Endodermal cell (in vitro differentiated cells): ENCODE results near the gene SLC30A1. TPM values are rescaled to one million over a fixed set of nuclear protein-coding genes. Genes with fewer than 3 reads are reported as not detected.

Experiments used
- DNase-seq: peaks from one replicate; pipeline ENCODE4 v3.0.0-alpha.2; 2017
- H3K27ac ChIP-seq: 2 replicates; pipeline ENCODE4 v1.5.1; 2013; ENCODE audit warnings: mild to moderate bottlenecking, low read depth, low read length, moderate library complexity
- H3K27me3 ChIP-seq: 2 replicates; pipeline ENCODE4 v1.6.1; 2013; ENCODE audit warnings: mild to moderate bottlenecking, low read length, moderate library complexity; ENCODE audit not compliant: insufficient read depth, control insufficient read depth, poor library complexity, severe bottlenecking
- H3K36me3 ChIP-seq: 2 replicates; pipeline ENCODE4 v1.7.0; 2013; ENCODE audit warnings: mild to moderate bottlenecking, low read length, moderate library complexity; ENCODE audit not compliant: control insufficient read depth, insufficient read depth
- H3K4me1 ChIP-seq: one replicate; pipeline ENCODE4 v1.7.0; 2013; ENCODE audit warnings: low read length; ENCODE audit not compliant: control insufficient read depth, insufficient read depth
- H3K4me3 ChIP-seq: 2 replicates; pipeline ENCODE4 v1.5.1; 2013; ENCODE audit warnings: mild to moderate bottlenecking, low read length, moderate library complexity
- H3K9ac ChIP-seq: 2 replicates; pipeline ENCODE4 v1.6.1; 2013; ENCODE audit warnings: mild to moderate bottlenecking, low read length, moderate library complexity; ENCODE audit not compliant: poor library complexity, severe bottlenecking; ENCODE audit errors: extremely low read depth
- H3K9me3 ChIP-seq: 2 replicates; pipeline ENCODE4 v1.6.1; 2013; ENCODE audit warnings: mild to moderate bottlenecking, low read length, moderate library complexity; ENCODE audit not compliant: control insufficient read depth
- H3K27ac Mint-ChIP-seq: 2 replicates; pipeline ENCODE4 v1.8.0; 2020; ENCODE audit warnings: mixed read lengths
- H3K27me3 Mint-ChIP-seq: 2 replicates; pipeline ENCODE4 v1.8.0; 2021; ENCODE audit warnings: mild to moderate bottlenecking, mixed read lengths; ENCODE audit not compliant: insufficient read depth
- H3K36me3 Mint-ChIP-seq: 2 replicates; pipeline ENCODE4 v1.8.0; 2020; ENCODE audit warnings: low read depth, mixed read lengths
- H3K4me1 Mint-ChIP-seq: 2 replicates; pipeline ENCODE4 v1.8.0; 2020; ENCODE audit warnings: mixed read lengths
- H3K4me3 Mint-ChIP-seq: 2 replicates; pipeline ENCODE4 v1.8.0; 2020; ENCODE audit warnings: mild to moderate bottlenecking, moderate library complexity, mixed read lengths
- H3K9me3 Mint-ChIP-seq: 2 replicates; pipeline ENCODE4 v1.8.0; 2020; ENCODE audit warnings: mild to moderate bottlenecking, mixed read lengths
- WGBS, 2 experiments: methylation state at CpG; one replicate each; pipeline versions ENCODE4 v1.1.5 to v1.1.7; 2013; ENCODE audit warnings: missing lambda C conversion rate in 2 of 2, mixed read lengths in 1 of 2; ENCODE audit not compliant: insufficient coverage in 1 of 2, insufficient read length in 1 of 2; 5-methylcytosine and 5-hydroxymethylcytosine counted together
- total RNA-seq, 2 donors: library from RNA; stranded (reverse); fragmentation: NEBNext Ultra II Directional in 1 of 2; extraction: Animal tissue kit (Norgen Biotek cat#: 25700) in 1 of 2; gene quantifications; 2 replicates in 1 of 2; 3 replicates in 1 of 2; pipeline ENCODE4 v1.2.1, GENCODE V29; 2021
- TF ChIP-seq, protein P1 (sequence below): fragments of 200-600 bp; sonication (generic); conservative IDR thresholded peaks from 2 replicates; pipeline ENCODE4 v1.5.0; 2021; ENCODE audit warnings: antibody characterized with exemption, mild to moderate bottlenecking

Gene SLC30A1
- total RNA-seq, 2 donors from 2014 or later = 9.0 to 14.0 TPM

DNA sequence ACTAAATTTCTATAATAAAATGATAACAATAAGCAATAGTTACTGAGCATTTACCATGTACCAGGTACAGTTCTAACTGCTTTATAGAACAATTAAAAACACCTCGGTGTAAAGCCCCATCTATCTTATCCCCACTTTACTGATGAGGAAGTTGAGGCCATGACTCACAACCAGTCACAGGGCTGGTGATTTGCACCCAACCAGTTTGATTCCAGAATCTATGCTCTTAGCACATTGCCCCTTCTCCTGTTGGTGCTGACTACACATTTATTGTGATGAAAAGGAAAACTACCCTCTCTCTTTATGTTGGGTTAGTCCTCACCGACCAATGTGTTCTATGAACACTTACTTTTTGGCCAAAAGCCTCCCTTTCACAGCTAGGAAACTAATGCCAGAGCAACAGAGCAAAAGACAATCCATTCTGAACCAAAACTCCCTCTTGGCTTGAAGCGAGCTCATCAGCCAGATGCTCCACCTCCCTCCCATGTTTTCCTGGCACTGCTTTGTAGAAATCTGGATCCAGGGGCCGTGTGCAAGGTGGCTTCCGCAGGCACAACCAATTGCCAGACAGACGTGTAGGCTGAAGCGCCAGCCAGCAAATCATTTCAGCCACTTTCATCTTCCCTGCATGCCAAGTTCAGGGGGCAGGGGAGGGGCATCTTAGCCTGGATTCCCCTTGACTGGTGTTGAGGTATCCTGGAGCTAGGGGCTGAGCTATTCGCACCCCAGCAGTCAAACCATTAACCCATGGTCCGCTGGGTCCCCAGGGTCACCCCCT, 32.0 kb upstream of the SLC30A1 start:
- no peak overlapping the region for H3K27ac ChIP-seq
- DNase-seq = no peak
- H3K4me1 Mint-ChIP-seq = peaks cover 3% of the 10 kb centered on the region
- H3K4me3 ChIP-seq = no peak overlapping the region
- no peak overlapping the region for H3K4me3 Mint-ChIP-seq
- peaks cover 6% of the 10 kb centered on the region for H3K27me3 ChIP-seq
- H3K9me3 Mint-ChIP-seq = no peaks in the 10 kb centered on the region
- no peaks in the 10 kb centered on the region for H3K36me3 Mint-ChIP-seq
- no peak overlapping the region for H3K27ac Mint-ChIP-seq
- H3K36me3 ChIP-seq = no peaks in the 10 kb centered on the region
- H3K27me3 Mint-ChIP-seq = peaks cover 10% of the 10 kb centered on the region
- H3K9ac ChIP-seq = no peak overlapping the region
- WGBS, 2 experiments = 90 to 92% methylated on average over 2 to 8 of the region's 9 CpGs
- TF ChIP-seq, protein P1, sequence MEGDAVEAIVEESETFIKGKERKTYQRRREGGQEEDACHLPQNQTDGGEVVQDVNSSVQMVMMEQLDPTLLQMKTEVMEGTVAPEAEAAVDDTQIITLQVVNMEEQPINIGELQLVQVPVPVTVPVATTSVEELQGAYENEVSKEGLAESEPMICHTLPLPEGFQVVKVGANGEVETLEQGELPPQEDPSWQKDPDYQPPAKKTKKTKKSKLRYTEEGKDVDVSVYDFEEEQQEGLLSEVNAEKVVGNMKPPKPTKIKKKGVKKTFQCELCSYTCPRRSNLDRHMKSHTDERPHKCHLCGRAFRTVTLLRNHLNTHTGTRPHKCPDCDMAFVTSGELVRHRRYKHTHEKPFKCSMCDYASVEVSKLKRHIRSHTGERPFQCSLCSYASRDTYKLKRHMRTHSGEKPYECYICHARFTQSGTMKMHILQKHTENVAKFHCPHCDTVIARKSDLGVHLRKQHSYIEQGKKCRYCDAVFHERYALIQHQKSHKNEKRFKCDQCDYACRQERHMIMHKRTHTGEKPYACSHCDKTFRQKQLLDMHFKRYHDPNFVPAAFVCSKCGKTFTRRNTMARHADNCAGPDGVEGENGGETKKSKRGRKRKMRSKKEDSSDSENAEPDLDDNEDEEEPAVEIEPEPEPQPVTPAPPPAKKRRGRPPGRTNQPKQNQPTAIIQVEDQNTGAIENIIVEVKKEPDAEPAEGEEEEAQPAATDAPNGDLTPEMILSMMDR = no peak
- no peaks in the 10 kb centered on the region for H3K9me3 ChIP-seq
- H3K4me1 ChIP-seq = no peaks in the 10 kb centered on the region

DNA sequence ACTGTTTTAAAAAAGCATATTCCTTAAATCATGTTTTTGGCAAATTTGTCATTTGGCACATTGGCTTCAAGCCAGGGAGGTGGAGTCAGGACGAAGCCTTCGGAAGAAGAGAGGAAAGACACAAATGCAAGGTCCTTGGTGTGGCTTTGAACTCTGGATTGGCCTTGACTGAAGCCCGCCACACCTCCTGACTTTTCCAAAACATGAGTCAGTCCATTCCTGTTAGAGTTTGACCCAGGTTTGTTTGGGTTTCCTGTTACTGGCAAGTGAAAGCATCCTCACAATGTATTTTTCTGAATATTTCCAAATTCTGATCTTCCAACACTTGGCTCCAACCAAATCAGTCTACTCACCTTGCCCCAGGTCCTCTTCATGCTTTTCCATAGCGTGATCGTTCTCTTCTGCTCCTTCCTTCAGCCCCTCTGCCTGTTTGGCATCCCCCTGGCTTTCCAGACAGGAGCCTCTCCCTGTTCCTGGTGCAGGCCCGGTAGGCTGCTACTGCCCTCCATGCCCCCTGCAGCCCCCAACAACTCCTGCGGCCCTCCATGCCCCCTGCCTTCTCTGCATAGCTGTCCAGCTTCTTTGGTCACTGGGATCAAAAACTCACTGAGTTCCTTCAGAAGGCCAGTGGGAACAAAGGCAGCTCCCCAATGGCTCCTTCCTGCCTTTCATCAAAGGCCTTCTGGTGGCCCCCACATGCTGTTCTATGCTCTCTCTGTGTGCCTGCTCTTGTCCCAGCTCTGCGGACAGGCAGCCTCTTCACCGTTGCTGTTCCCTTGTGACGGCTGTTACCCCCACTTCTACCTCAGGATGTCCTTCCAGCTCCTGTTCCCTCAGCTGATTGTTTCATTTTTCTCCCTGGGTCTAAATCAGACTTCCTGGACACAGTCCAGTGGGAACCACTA, 30.4 kb upstream of the SLC30A1 start:
- WGBS, 2 experiments = 82 to 91% methylated on average over 4 to 10 of the region's 10 CpGs
- H3K4me1 Mint-ChIP-seq = peaks cover 3% of the 10 kb centered on the region
- no peaks in the 10 kb centered on the region for H3K4me1 ChIP-seq

DNA sequence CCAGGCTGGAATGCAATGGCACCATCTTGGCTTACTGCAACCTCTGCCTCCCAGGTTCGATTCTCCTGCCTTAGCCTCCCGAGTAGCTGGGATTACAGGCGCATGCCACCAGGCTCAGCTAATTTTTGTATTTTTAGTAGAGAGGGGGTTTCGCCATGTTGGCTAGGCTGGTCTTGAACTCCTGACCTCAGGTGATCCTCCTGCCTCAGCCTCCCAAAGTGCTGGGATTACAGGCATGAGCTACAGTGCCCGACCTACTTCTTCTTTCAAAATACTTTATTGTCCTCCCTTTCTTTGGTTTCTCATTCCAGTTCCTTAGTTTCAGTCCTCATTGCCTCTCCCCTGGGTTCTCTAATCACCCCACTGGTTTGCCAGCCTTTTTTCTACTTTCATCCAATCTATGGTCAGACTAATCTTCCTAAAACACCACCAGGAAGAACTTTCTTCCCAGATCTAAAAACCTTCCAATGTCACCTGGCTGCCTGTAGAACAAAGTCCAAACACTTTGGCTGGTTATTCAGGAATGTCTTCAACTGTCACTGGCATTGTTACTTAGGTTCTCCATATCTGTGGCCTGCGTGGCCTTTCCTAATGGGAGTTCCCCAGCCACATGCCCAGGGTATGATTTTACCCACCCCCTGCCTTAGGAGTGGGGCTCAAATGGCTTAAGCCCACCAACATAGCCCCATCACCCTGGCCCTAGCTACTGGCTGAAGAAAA, 29.0 kb upstream of the SLC30A1 start:
- no peaks in the 10 kb centered on the region for H3K36me3 Mint-ChIP-seq
- H3K4me1 Mint-ChIP-seq = peaks cover 3% of the 10 kb centered on the region
- Histone ChIP-seq H3K27me3 (peaks cover 6% of the 10 kb centered on the region), H3K9ac (no peak overlapping the region), H3K36me3 (no peaks in the 10 kb centered on the region), H3K4me3 (no peak overlapping the region), H3K4me1 (no peaks in the 10 kb centered on the region), H3K27ac (no peak overlapping the region), H3K9me3 (no peaks in the 10 kb centered on the region)
- H3K9me3 Mint-ChIP-seq = no peaks in the 10 kb centered on the region
- TF ChIP-seq, protein P1 = no peak
- H3K27me3 Mint-ChIP-seq = peaks cover 10% of the 10 kb centered on the region
- H3K27ac Mint-ChIP-seq = no peak overlapping the region
- 90 to 93% methylated on average over 4 to 6 of the region's 6 CpGs for WGBS, 2 experiments
- no peak for DNase-seq
- no peak overlapping the region for H3K4me3 Mint-ChIP-seq

More for the DNA sequence above, 30.4 kb upstream of the SLC30A1 start:
- Histone ChIP-seq H3K9ac (no peak overlapping the region), H3K4me3 (no peak overlapping the region), H3K36me3 (no peaks in the 10 kb centered on the region), H3K27ac (no peak overlapping the region), H3K9me3 (no peaks in the 10 kb centered on the region), H3K27me3 (peaks cover 6% of the 10 kb centered on the region)
- Mint-ChIP-seq H3K4me3 (no peak overlapping the region), H3K36me3 (no peaks in the 10 kb centered on the region), H3K27ac (no peak overlapping the region), H3K9me3 (no peaks in the 10 kb centered on the region), H3K27me3 (peaks cover 10% of the 10 kb centered on the region)
- TF ChIP-seq, protein P1 = no peak
- DNase-seq = no peak
